Upper lobe of right lung (tissue), 1 donor: ENCODE data around the gene APBB2. TPM values are rescaled to one million over a fixed set of nuclear protein-coding genes. Genes with fewer than 3 reads are reported as not detected.
"Not testable (repeated sequence)": the region's sequence is repeated elsewhere in the genome, so short reads cannot be mapped to it uniquely, and the experiment has no call there.

ENCODE experiments used
- ATAC-seq: fragments of 200-7000 bp; cut with Tn5 transposase; one replicate; pipeline ENCODE4 v1.9.1; 2020; ENCODE audit warnings: mild to moderate bottlenecking, moderate library complexity
- DNase-seq: peaks from one replicate; pipeline ENCODE4 v3.0.0-alpha.2; 2020
- H3K27ac ChIP-seq: fragments of 200-600 bp; one replicate; pipeline ENCODE4 v1.8.0; 2022
- H3K27me3 ChIP-seq: fragments of 200-600 bp; one replicate; pipeline ENCODE4 v1.8.0; 2022; ENCODE audit warnings: mild to moderate bottlenecking
- H3K36me3 ChIP-seq: fragments of 200-600 bp; one replicate; pipeline ENCODE4 v1.8.0; 2022
- H3K4me1 ChIP-seq: fragments of 200-600 bp; one replicate; pipeline ENCODE4 v1.8.0; 2022
- H3K4me3 ChIP-seq: fragments of 200-600 bp; one replicate; pipeline ENCODE4 v1.8.0; 2022; ENCODE audit warnings: mild to moderate bottlenecking
- H3K9me3 ChIP-seq: fragments of 200-600 bp; one replicate; pipeline ENCODE4 v1.8.0; 2022
- intact Hi-C: fragments of 100-400 bp; cut with DNase I; formaldehyde crosslinking; loops from one replicate; pipeline ENCODE4 v1.11.0; 2022
- total RNA-seq: library from RNA; stranded (reverse); fragmentation: NEBNext Ultra II Directional; extraction: Animal tissue kit (Norgen Biotek cat#: 25700); gene quantifications from one replicate; pipeline ENCODE4 v1.2.1, GENCODE V29; 2021
- TF ChIP-seq, protein P1 (sequence below): fragments of 200-600 bp; IDR thresholded peaks from one replicate; pipeline ENCODE4 v1.8.0; 2022; ENCODE audit warnings: antibody characterized with exemption
- donor health status: DM: no; HTN: yes; CAD: no; lungs with severe emphysema.

Gene APBB2
- total RNA-seq, 1 donor from 2014 or later = 88.2 TPM

DNA sequence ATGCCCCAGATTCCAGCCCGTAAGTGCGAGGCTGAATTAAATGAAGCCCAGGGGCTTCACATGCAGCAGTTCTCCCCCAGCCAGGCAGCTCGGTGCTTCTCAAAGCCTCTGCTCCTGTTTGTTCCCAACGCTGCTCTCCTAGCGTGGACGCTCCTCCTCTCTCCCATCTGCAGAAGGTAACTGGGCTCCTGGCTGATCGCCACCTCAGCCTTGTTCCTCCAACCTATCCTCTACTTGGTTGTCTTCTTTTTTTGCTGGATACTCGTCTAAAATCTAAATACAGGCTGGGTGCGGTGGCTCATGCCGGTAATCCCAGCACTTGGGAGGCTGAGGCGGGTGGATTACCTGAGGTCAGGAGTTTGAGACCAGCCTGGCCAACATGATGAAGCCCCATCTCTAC is 394.2 kb downstream of the APBB2 start:
- TF ChIP-seq, protein P1, sequence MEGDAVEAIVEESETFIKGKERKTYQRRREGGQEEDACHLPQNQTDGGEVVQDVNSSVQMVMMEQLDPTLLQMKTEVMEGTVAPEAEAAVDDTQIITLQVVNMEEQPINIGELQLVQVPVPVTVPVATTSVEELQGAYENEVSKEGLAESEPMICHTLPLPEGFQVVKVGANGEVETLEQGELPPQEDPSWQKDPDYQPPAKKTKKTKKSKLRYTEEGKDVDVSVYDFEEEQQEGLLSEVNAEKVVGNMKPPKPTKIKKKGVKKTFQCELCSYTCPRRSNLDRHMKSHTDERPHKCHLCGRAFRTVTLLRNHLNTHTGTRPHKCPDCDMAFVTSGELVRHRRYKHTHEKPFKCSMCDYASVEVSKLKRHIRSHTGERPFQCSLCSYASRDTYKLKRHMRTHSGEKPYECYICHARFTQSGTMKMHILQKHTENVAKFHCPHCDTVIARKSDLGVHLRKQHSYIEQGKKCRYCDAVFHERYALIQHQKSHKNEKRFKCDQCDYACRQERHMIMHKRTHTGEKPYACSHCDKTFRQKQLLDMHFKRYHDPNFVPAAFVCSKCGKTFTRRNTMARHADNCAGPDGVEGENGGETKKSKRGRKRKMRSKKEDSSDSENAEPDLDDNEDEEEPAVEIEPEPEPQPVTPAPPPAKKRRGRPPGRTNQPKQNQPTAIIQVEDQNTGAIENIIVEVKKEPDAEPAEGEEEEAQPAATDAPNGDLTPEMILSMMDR = no peak
- peaks cover 58% of the 10 kb centered on the region for H3K36me3 ChIP-seq
- ATAC-seq = no peak
- H3K4me3 ChIP-seq = no peak overlapping the region
- H3K4me1 ChIP-seq = no peaks in the 10 kb centered on the region
- intact Hi-C loops = no loop called here
- no peak for DNase-seq
- H3K27ac ChIP-seq = no peak overlapping the region
- H3K9me3 ChIP-seq = no peaks in the 10 kb centered on the region
- no peaks in the 10 kb centered on the region for H3K27me3 ChIP-seq

DNA sequence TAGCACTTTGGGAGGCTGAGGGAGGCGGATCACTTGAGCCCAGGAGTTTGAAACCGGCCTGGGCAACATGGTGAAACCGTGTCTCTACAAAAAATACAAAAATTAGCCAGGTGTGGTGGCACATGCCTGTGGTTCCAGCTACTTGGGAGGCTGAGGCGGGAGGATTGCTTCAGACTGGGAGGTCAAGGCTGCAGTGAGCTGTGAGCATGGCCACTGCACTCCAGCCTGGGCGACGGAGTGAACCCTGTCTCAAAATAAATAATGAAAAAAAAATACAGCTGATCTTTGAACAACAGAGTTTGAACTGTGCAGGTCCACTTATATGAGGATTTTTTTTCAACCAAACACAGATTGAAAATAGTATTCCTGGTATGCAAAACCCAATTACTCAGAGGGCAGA is 397.2 kb downstream of the APBB2 start:
- H3K27ac ChIP-seq, H3K4me3 ChIP-seq, H3K4me1 ChIP-seq, DNase-seq, intact Hi-C loops, ATAC-seq, H3K27me3 ChIP-seq, H3K9me3 ChIP-seq: not testable (repeated sequence)
- H3K36me3 ChIP-seq = peaks cover 55% of the 10 kb centered on the region

DNA sequence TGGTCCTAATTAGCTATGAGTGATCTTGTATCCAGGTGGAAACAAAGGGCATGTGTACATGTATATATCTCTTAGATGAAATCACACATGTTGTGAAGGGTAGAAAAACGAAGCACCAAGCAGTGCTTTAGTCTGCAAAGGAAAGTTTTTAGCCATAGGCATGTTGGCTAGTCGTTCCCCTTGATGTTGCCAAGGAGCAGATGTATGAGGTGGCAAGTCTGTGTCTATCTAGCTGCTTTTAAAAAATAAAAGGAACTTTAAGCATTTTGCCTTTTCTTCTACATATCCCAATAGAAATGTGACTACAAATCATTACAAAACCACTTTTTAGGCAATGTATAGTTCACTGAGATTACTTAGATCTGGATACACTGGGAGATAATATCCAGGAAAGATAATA is 401.5 kb downstream of the APBB2 start:
- Histone ChIP-seq H3K27me3 (no peaks in the 10 kb centered on the region), H3K27ac (peak overlapping the region; percentile 77), H3K36me3 (peaks cover 22% of the 10 kb centered on the region), H3K9me3 (no peaks in the 10 kb centered on the region), H3K4me3 (no peak overlapping the region), H3K4me1 (peaks cover 4% of the 10 kb centered on the region)
- intact Hi-C loops = no loop called here
- TF ChIP-seq, protein P1 = no peak
- ATAC-seq (no peak), DNase-seq (no peak)

DNA sequence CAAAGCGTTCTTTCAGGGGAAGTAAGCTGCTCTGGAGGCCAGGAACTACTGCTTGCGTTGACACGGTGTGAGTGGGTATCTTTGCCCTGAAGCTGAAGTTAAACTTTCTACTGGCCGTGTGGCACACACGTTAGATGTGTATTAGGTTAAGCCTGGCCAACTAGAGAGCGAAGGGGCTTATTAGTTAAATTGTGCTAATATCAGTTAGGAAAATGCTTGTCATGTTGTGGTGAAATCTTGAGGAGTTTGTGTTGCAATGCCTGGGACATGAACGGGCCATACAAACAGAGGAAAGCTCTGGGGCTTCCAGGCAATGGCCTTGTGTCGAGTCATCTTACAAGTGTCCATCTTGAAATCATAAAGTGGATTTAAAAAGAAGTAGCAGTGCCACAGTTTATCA is 402.0 kb downstream of the APBB2 start:
- peak overlapping the region; percentile 77 for H3K27ac ChIP-seq
- H3K9me3 ChIP-seq = no peaks in the 10 kb centered on the region
- H3K36me3 ChIP-seq = peaks cover 22% of the 10 kb centered on the region
- H3K4me1 ChIP-seq = peaks cover 4% of the 10 kb centered on the region
- intact Hi-C loops = no loop called here
- H3K4me3 ChIP-seq = no peak overlapping the region
- ATAC-seq = peak; percentile 79
- no peak for DNase-seq
- TF ChIP-seq, protein P1 = no peak
- H3K27me3 ChIP-seq = no peaks in the 10 kb centered on the region

DNA sequence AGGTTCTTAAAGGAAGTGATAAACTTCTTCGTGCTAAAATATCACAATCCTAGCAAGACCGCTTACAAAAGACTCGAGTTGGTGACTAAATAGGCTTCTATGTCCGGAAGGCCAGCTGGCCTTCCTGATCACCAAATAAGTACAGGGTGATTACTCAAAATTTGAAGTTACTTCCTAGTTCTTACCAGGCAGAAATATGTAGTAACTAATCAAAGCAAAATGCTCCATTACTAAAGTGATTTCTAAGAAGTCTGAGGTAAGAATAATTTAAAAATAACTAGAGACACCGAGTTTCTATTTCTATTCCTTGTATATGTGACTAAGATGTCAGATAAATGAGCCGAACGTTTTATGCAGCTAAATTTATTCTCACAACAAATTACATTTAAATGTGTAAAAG is 402.4 kb downstream of the APBB2 start:
- no peaks in the 10 kb centered on the region for H3K27me3 ChIP-seq
- TF ChIP-seq, protein P1 = no peak
- H3K36me3 ChIP-seq = peaks cover 22% of the 10 kb centered on the region
- DNase-seq (no peak), ATAC-seq (peak; percentile 78)
- H3K4me3 ChIP-seq = no peak overlapping the region
- H3K4me1 ChIP-seq = peaks cover 4% of the 10 kb centered on the region
- H3K9me3 ChIP-seq = no peaks in the 10 kb centered on the region
- intact Hi-C loops = no loop called here
- peak overlapping the region; percentile 77 for H3K27ac ChIP-seq

DNA sequence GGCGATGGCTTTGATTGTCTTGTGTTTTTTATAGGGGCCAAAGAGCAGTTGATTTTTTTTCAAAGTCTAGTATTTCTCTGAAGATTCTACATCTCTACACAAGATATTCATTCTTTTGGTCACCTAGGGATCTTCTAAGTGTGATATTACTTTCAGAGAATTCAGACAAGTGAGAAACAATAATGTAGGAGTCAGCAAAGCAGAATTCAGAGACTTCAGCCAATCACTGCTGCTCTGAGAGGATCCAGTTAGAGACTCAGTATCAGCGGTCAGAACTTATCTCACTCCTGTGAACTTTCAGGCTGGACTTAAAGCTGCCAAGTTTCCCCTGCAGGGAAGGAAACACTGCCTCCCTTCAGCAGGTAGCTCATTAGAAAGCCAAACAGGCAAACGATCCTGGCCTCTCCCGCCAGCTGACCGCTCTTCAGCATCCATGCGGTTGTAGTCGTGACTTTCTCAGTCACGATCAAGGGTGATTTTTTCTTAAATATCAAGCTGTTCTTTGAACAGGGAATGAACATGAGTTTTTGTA is 405.4 kb downstream of the APBB2 start:
- H3K27me3 ChIP-seq = no peaks in the 10 kb centered on the region
- H3K27ac ChIP-seq = no peak overlapping the region
- TF ChIP-seq, protein P1 = no peak
- no peak for DNase-seq
- H3K9me3 ChIP-seq = no peaks in the 10 kb centered on the region
- no peak for ATAC-seq
- peaks cover 2% of the 10 kb centered on the region for H3K36me3 ChIP-seq
- intact Hi-C loops = no loop called here
- H3K4me3 ChIP-seq = no peak overlapping the region
- H3K4me1 ChIP-seq = peaks cover 4% of the 10 kb centered on the region
